Measurements from ENCODE around the gene ATP8B4. TPM values are rescaled to one million over a fixed set of nuclear protein-coding genes. Genes with fewer than 3 reads are reported as not detected.

The ATP8B4 gene
- total and polyA plus RNA-seq, 2 donors (not counting 1 experiment from before 2014, with no cell fraction given) = 3.5 to 19.5 TPM

DNA sequence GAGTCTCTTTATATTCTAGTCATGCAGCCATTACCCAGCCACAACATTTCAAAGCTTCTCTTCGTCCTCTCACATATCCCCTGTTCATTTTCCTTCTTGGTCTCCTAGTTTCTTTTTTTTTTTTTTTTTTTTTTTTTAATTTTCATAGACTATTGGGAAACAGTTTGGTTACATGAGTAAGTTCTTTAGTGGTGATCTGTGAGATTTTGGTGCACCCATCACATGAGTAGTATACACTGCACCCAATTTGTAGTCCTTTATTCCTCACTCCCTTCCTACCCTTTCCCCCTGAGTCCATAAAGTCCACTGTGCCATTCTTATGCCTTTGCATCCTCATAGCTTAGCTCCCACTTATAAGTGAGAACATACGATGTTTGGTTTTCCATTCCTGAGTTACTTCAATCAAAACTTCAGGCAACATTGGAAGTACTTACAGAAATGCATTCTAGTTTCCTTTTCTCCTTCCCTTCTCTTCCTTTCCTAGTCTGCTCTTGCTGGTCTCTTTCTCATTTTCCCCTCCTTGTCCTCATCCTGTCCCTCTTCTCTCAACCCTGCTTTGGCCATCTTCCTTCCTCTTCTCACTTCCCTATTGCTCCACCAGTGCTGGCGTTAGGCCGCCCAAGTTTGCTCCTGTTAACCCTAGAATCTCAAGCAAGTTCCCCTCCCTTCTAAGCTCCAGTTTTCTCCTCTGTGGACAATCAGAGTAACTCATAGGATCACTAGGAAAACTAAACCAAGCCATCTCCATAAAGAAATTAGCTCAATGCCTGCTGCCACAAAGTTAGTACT lies 4.8 kb downstream of the ATP8B4 start:
- H2AFZ ChIP-seq (ENCODE audit: low read length) = no peak overlapping the region
- no peaks in the 10 kb centered on the region for H3K79me2 ChIP-seq (ENCODE audit: control insufficient read depth, insufficient read depth, low read length)
- H3K36me3 ChIP-seq (ENCODE audit: control insufficient read depth, insufficient read depth, low read length) = no peaks in the 10 kb centered on the region
- H3K27ac ChIP-seq (ENCODE audit: insufficient read depth, low read length) = no peak overlapping the region
- H3K9me3 ChIP-seq (ENCODE audit: control insufficient read depth, insufficient read depth, low read depth, low read length) = no peaks in the 10 kb centered on the region
- H3K4me1 ChIP-seq (ENCODE audit: control insufficient read depth, extremely low read depth, insufficient read depth, low read length) = no peaks in the 10 kb centered on the region
- no peak overlapping the region for H3K4me3 ChIP-seq (replicated peaks in 1 of 4; ENCODE audit: control extremely low read depth in 1 of 4, insufficient read depth in 1 of 4, low read depth in 3 of 4, low read length in 4 of 4)
- H3K9ac ChIP-seq (ENCODE audit: insufficient read depth, low read length) = no peak overlapping the region
- no peak overlapping the region for H3K4me2 ChIP-seq (ENCODE audit: extremely low read depth, insufficient read depth, low read length)
- H3K27me3 ChIP-seq (ENCODE audit: control insufficient read depth, insufficient read depth, low read length) = no peaks in the 10 kb centered on the region
- DNase-seq (ENCODE audit: low read depth in 2 of 2) = no peak
- TF ChIP-seq, protein P1, sequence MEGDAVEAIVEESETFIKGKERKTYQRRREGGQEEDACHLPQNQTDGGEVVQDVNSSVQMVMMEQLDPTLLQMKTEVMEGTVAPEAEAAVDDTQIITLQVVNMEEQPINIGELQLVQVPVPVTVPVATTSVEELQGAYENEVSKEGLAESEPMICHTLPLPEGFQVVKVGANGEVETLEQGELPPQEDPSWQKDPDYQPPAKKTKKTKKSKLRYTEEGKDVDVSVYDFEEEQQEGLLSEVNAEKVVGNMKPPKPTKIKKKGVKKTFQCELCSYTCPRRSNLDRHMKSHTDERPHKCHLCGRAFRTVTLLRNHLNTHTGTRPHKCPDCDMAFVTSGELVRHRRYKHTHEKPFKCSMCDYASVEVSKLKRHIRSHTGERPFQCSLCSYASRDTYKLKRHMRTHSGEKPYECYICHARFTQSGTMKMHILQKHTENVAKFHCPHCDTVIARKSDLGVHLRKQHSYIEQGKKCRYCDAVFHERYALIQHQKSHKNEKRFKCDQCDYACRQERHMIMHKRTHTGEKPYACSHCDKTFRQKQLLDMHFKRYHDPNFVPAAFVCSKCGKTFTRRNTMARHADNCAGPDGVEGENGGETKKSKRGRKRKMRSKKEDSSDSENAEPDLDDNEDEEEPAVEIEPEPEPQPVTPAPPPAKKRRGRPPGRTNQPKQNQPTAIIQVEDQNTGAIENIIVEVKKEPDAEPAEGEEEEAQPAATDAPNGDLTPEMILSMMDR (conservative IDR thresholded peaks at IDR 0.05 in 1 of 2, IDR thresholded peaks at IDR 0.05 in 1 of 2; ENCODE audit: low read depth in 1 of 2, low read length in 2 of 2) = no peak
- no peak for TF ChIP-seq EZH2 (IDR thresholded peaks at IDR 0.05; ENCODE audit: low read length, missing control alignments)
- no peaks in the 10 kb centered on the region for H4K20me1 ChIP-seq (ENCODE audit: control insufficient read depth, extremely low read depth, insufficient read depth, low read length)

GRCh38 chr15:50113187-50113505 lies 5.9 kb downstream of the ATP8B4 start:
- Histone ChIP-seq H4K20me1 (ENCODE audit: control insufficient read depth, extremely low read depth, insufficient read depth, low read length) (no peaks in the 10 kb centered on the region), H3K27ac (ENCODE audit: insufficient read depth, low read length) (no peak overlapping the region), H3K4me3 (replicated peaks in 1 of 4; ENCODE audit: control extremely low read depth in 1 of 4, insufficient read depth in 1 of 4, low read depth in 3 of 4, low read length in 4 of 4) (no peak overlapping the region), H3K4me2 (ENCODE audit: extremely low read depth, insufficient read depth, low read length) (no peak overlapping the region), H2AFZ (ENCODE audit: low read length) (no peak overlapping the region), H3K4me1 (ENCODE audit: control insufficient read depth, extremely low read depth, insufficient read depth, low read length) (no peaks in the 10 kb centered on the region), H3K79me2 (ENCODE audit: control insufficient read depth, insufficient read depth, low read length) (no peaks in the 10 kb centered on the region), H3K9me3 (ENCODE audit: control insufficient read depth, insufficient read depth, low read depth, low read length) (no peaks in the 10 kb centered on the region), H3K27me3 (ENCODE audit: control insufficient read depth, insufficient read depth, low read length) (no peaks in the 10 kb centered on the region), H3K36me3 (ENCODE audit: control insufficient read depth, insufficient read depth, low read length) (no peaks in the 10 kb centered on the region), H3K9ac (ENCODE audit: insufficient read depth, low read length) (no peak overlapping the region)
- TF ChIP-seq EZH2 (IDR thresholded peaks at IDR 0.05; ENCODE audit: low read length, missing control alignments) = no peak
- no peak for DNase-seq (ENCODE audit: low read depth in 2 of 2)

DNA sequence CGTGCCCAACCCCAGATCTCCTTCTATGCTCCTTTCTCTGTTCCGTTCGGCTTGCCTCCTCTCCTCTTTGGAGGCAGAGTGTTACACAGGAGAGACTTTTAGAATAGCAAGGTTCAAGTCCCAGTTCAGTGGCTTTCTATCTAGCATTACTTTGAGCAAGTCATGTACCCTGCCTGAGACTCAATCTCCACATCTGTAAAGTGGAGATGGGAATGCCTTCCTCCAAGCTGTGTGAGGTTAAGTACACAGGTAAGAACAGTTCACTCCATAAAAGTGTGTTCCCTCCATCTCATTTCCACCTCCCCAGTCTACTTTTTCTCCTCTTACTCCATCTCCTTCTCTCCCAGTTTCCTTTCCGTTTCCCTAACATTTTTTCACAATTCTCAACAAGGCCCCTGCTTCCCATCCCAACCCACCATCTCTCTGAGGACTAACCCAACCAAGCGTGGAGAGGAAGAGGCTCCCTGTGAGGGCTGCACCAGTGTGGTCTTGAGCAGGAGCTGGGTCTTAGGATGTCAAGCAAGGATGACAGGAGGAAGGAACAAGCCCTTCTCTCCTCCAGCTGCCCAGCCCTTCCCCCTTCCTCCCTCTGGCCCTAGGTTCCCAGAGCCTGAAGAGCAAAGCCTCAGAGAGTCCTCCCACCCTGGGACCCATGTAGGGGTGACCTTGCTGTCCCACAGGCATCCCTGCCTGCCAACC lies 6.4 kb downstream of the ATP8B4 start:
- H3K9me3 ChIP-seq (ENCODE audit: control insufficient read depth, insufficient read depth, low read depth, low read length) = no peaks in the 10 kb centered on the region
- H3K27me3 ChIP-seq (ENCODE audit: control insufficient read depth, insufficient read depth, low read length) = no peaks in the 10 kb centered on the region
- no peak overlapping the region for H3K4me3 ChIP-seq (replicated peaks in 1 of 4; ENCODE audit: control extremely low read depth in 1 of 4, insufficient read depth in 1 of 4, low read depth in 3 of 4, low read length in 4 of 4)
- no peak overlapping the region for H3K4me2 ChIP-seq (ENCODE audit: extremely low read depth, insufficient read depth, low read length)
- DNase-seq (ENCODE audit: low read depth in 2 of 2) = no peak
- no peak overlapping the region for H3K9ac ChIP-seq (ENCODE audit: insufficient read depth, low read length)
- no peaks in the 10 kb centered on the region for H3K4me1 ChIP-seq (ENCODE audit: control insufficient read depth, extremely low read depth, insufficient read depth, low read length)
- TF ChIP-seq, protein P1 (conservative IDR thresholded peaks at IDR 0.05 in 1 of 2, IDR thresholded peaks at IDR 0.05 in 1 of 2; ENCODE audit: low read depth in 1 of 2, low read length in 2 of 2) = no peak
- TF ChIP-seq EZH2 (IDR thresholded peaks at IDR 0.05; ENCODE audit: low read length, missing control alignments) = no peak
- H3K36me3 ChIP-seq (ENCODE audit: control insufficient read depth, insufficient read depth, low read length) = no peaks in the 10 kb centered on the region
- no peak overlapping the region for H3K27ac ChIP-seq (ENCODE audit: insufficient read depth, low read length)
- H4K20me1 ChIP-seq (ENCODE audit: control insufficient read depth, extremely low read depth, insufficient read depth, low read length) = no peaks in the 10 kb centered on the region
- no peak overlapping the region for H2AFZ ChIP-seq (ENCODE audit: low read length)
- no peaks in the 10 kb centered on the region for H3K79me2 ChIP-seq (ENCODE audit: control insufficient read depth, insufficient read depth, low read length)
